ENCODE data around the gene PTX3.

The PTX3 gene

DNA sequence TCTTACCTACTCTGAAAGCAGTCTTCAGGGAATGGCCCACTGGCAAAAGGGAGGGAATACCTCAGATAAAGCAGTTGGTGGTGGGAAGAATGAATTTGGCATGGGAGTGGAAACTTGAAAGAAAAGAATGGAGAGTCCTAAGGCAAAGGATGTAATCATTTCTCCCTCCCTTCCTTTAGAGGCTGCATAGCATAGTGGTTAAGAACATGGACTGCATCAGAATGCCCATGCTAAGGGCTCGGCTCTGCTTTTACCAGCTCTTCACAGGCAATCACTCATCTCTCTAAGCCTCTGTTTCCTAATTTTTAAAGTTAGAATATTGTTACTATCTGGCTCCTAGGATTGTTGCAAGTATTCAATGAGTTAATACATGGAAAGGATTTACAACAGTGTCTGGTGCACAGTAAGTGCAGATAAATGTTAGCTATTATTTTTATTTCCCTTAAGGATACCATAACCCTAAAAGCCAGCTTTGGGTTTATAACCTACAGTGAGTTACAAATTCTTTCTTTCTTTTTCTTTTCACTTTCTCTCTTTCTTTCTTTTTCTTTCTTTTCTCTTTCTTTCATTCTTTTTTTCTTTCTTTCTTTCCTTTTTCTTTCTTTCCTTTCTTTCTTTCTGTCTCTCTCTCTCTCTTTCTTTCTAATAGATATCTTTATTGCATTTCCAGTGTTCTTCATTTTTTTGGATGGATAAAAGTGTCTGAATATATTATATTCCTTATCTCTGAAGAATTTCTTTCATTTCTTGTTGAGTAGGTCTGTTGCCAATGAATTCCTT is 43.0 kb downstream of the PTX3 start:
- DNase-seq, result no peak

DNA sequence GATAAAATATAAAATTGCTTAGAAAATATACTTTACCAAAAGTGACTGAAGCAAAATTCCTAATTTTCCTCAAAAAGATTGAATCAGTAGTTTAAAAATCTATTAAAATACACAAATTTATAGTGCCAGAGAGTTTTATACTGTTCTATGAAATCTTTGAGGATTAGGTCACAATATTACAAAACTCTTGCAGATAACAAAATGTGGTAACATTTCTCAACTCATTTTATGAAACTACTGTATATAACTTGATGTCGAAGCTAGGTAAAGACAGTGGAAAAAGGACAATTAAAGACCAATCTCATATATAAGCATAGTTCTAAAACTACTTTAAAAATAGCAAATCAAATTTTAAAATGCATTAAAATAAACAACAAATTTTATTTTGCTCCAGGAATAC is 50.7 kb downstream of the PTX3 start:
- DNase-seq, result no peak

DNA sequence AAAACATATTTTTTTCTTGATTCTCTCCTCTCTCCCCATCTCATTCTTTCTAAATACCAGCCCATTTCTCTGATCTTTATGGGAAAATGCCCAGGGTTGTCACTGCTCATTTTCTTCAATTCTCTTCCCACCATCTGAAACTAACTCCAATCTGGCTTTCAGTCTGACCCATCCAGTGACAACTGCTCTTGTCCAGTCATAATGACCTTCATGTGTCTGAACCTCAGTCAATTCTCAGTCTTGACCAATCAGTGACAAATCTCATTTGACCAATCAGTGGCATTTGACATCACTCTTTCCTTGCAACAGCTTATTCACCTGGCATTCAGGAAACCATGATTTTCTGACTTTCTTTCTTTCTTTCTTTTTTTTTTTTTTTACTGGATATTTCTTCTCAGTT is 51.5 kb downstream of the PTX3 start:
- no peak for DNase-seq

DNA sequence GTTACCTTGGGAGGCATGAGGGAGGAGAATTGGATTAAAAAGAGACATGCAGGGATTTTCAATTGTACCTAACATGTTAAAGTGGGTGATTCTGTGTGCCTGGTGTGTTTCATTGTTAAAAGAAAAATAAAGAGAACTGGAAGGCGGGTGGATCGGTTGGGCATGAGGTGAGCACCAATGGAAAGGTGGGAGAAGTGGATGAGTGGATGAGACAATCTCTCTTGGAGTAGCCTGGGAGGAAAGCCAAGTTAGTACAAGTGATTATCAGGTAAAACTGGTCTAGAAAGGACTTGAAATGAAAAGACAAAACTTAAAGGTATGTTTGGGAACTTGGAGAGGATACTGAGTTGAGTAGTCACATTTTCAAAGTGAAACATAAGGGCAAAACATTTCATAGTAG is 54.5 kb downstream of the PTX3 start:
- DNase-seq, result no peak

Measured in C1 segment of cervical spinal cord (tissue), 14 donors.